Neural cell (in vitro differentiated cells): Measurements from ENCODE around the gene EPB41L2. TPM values are rescaled to one million over a fixed set of nuclear protein-coding genes. Genes with fewer than 3 reads are reported as not detected.

Experiments used
- H2AFZ ChIP-seq: fragments of 200-600, 300-800 bp; sonication (generic), shearing (Covaris generic); 2 replicates; pipeline ENCODE4 v1.6.0; 2014; ENCODE audit warnings: low read depth, mild to moderate bottlenecking, antibody characterized with exemption, low read length, moderate library complexity
- H3F3A ChIP-seq: fragments of 200-600 bp; shearing (Covaris generic); 2 replicates; pipeline ENCODE4 v1.6.1; 2016; ENCODE audit warnings: mild to moderate bottlenecking, moderate library complexity, mixed read lengths, antibody characterized with exemption, low read length; ENCODE audit not compliant: insufficient read depth, poor library complexity, severe bottlenecking
- H3K27ac ChIP-seq: fragments of 200-600, 300-800 bp; sonication (generic), shearing (Covaris generic); 2 replicates; pipeline ENCODE4 v1.5.1; 2014; ENCODE audit warnings: mild to moderate bottlenecking, low read length, moderate library complexity
- H3K27me3 ChIP-seq: fragments of 300-800, 200-600 bp; sonication (generic), shearing (Covaris generic); 2 replicates; pipeline ENCODE4 v1.6.0; 2014; ENCODE audit warnings: mild to moderate bottlenecking, low read depth, low read length, moderate library complexity; ENCODE audit not compliant: insufficient read depth
- H3K36me3 ChIP-seq: fragments of 300-800, 200-600 bp; sonication (generic), shearing (Covaris generic); 2 replicates; pipeline ENCODE4 v1.5.1; 2014; ENCODE audit warnings: mild to moderate bottlenecking, antibody characterized with exemption, low read length, moderate library complexity; ENCODE audit not compliant: insufficient read depth
- H3K4me2 ChIP-seq: fragments of 300-800, 200-600 bp; sonication (generic), shearing (Covaris generic); 2 replicates; pipeline ENCODE4 v1.6.0; 2014; ENCODE audit warnings: mild to moderate bottlenecking, low read length
- H3K4me3 ChIP-seq: fragments of 300-800, 200-600 bp; sonication (generic), shearing (Covaris generic); 2 replicates; pipeline ENCODE4 v1.5.1; 2014; ENCODE audit warnings: mild to moderate bottlenecking, low read length, moderate library complexity
- H3K79me2 ChIP-seq: fragments of 200-600 bp; shearing (Covaris generic); replicated peaks from 2 replicates; pipeline ENCODE4 v1.6.0; 2014; ENCODE audit warnings: mild to moderate bottlenecking, low read length, moderate library complexity; ENCODE audit not compliant: insufficient read depth
- H3K9ac ChIP-seq: fragments of 300-800, 200-600 bp; sonication (generic), shearing (Covaris generic); 2 replicates; pipeline ENCODE4 v1.6.1; 2016; ENCODE audit warnings: mild to moderate bottlenecking, low read length, mixed read lengths
- H3K9me2 ChIP-seq: fragments of 200-600 bp; shearing (Covaris generic); 2 replicates; pipeline ENCODE4 v1.6.1; 2016; ENCODE audit warnings: mild to moderate bottlenecking, low read length, mixed read lengths; ENCODE audit not compliant: insufficient read depth
- H3K9me3 ChIP-seq: fragments of 200-600, 300-800 bp; sonication (generic), shearing (Covaris generic); 2 replicates; pipeline ENCODE4 v1.6.1; 2016; ENCODE audit warnings: mild to moderate bottlenecking, mixed run types, low read length, moderate library complexity, mixed read lengths
- H4K20me1 ChIP-seq: fragments of 200-600 bp; shearing (Covaris generic); 2 replicates; pipeline ENCODE4 v1.6.1; 2016; ENCODE audit warnings: mild to moderate bottlenecking, mixed run types; ENCODE audit not compliant: insufficient read depth
- EP300 ChIP-seq: fragments of 450-650 bp; conservative IDR thresholded peaks from 2 replicates; pipeline ENCODE4 v1.6.1; 2014; ENCODE audit warnings: antibody characterized with exemption, mild to moderate bottlenecking, moderate library complexity; ENCODE audit not compliant: poor library complexity, severe bottlenecking
- EZH2 ChIP-seq: fragments of 200-600, 300-800 bp; shearing (Covaris generic), sonication (generic); IDR thresholded peaks from 2 replicates; pipeline ENCODE4 v1.6.1; 2014; ENCODE audit warnings: antibody characterized with exemption, low read length, borderline replicate concordance, mild to moderate bottlenecking; ENCODE audit not compliant: insufficient read depth, poor library complexity, severe bottlenecking
- MXI1 ChIP-seq: fragments of 450-650 bp; conservative IDR thresholded peaks from 2 replicates; pipeline ENCODE4 v1.6.1; 2014; ENCODE audit warnings: antibody characterized with exemption, mild to moderate bottlenecking; ENCODE audit not compliant: poor library complexity, severe bottlenecking
- POLR2AphosphoS5 ChIP-seq: IDR thresholded peaks from 2 replicates; pipeline ENCODE4 v1.6.1; 2012
- RAD21 ChIP-seq: fragments of 450-650 bp; conservative IDR thresholded peaks from 2 replicates; pipeline ENCODE4 v1.6.1; 2014; ENCODE audit warnings: antibody characterized with exemption, mild to moderate bottlenecking, moderate library complexity
- SMC3 ChIP-seq: fragments of 450-650 bp; conservative IDR thresholded peaks from 2 replicates; pipeline ENCODE4 v1.6.1; 2014; ENCODE audit warnings: antibody characterized with exemption, mild to moderate bottlenecking, moderate library complexity; ENCODE audit not compliant: poor library complexity
- TAF1 ChIP-seq: IDR thresholded peaks from 2 replicates; pipeline ENCODE4 v1.6.1; 2012; ENCODE audit warnings: low read depth
- polyA plus RNA-seq: library from polyadenylated mRNA; depleted of rRNA; stranded (reverse); fragments of >200 nt; gene quantifications from 2 replicates; pipeline ENCODE4 v1.2.3, GENCODE V29; 2014
- TF ChIP-seq, protein P1 (sequence below): IDR thresholded peaks from 2 replicates; pipeline ENCODE4 v1.6.1; 2012; ENCODE audit warnings: borderline replicate concordance
- TF ChIP-seq, protein P2 (sequence below): fragments of 450-650 bp; IDR thresholded peaks from 2 replicates; pipeline ENCODE4 v1.5.1; 2014; ENCODE audit warnings: antibody characterized with exemption, mild to moderate bottlenecking, moderate library complexity; ENCODE audit not compliant: poor library complexity, severe bottlenecking

EPB41L2 gene
- polyA plus RNA-seq, 1 donor from 2014 or later: 13.5 TPM

GRCh38 chr6:130973521-130974277 is 89.3 kb downstream of the EPB41L2 start:
- TF ChIP-seq EZH2: no peak
- TF ChIP-seq POLR2AphosphoS5: no peak
- no peak for TF ChIP-seq EP300
- TF ChIP-seq, protein P1, sequence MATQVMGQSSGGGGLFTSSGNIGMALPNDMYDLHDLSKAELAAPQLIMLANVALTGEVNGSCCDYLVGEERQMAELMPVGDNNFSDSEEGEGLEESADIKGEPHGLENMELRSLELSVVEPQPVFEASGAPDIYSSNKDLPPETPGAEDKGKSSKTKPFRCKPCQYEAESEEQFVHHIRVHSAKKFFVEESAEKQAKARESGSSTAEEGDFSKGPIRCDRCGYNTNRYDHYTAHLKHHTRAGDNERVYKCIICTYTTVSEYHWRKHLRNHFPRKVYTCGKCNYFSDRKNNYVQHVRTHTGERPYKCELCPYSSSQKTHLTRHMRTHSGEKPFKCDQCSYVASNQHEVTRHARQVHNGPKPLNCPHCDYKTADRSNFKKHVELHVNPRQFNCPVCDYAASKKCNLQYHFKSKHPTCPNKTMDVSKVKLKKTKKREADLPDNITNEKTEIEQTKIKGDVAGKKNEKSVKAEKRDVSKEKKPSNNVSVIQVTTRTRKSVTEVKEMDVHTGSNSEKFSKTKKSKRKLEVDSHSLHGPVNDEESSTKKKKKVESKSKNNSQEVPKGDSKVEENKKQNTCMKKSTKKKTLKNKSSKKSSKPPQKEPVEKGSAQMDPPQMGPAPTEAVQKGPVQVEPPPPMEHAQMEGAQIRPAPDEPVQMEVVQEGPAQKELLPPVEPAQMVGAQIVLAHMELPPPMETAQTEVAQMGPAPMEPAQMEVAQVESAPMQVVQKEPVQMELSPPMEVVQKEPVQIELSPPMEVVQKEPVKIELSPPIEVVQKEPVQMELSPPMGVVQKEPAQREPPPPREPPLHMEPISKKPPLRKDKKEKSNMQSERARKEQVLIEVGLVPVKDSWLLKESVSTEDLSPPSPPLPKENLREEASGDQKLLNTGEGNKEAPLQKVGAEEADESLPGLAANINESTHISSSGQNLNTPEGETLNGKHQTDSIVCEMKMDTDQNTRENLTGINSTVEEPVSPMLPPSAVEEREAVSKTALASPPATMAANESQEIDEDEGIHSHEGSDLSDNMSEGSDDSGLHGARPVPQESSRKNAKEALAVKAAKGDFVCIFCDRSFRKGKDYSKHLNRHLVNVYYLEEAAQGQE: no peak
- TF ChIP-seq, protein P2, sequence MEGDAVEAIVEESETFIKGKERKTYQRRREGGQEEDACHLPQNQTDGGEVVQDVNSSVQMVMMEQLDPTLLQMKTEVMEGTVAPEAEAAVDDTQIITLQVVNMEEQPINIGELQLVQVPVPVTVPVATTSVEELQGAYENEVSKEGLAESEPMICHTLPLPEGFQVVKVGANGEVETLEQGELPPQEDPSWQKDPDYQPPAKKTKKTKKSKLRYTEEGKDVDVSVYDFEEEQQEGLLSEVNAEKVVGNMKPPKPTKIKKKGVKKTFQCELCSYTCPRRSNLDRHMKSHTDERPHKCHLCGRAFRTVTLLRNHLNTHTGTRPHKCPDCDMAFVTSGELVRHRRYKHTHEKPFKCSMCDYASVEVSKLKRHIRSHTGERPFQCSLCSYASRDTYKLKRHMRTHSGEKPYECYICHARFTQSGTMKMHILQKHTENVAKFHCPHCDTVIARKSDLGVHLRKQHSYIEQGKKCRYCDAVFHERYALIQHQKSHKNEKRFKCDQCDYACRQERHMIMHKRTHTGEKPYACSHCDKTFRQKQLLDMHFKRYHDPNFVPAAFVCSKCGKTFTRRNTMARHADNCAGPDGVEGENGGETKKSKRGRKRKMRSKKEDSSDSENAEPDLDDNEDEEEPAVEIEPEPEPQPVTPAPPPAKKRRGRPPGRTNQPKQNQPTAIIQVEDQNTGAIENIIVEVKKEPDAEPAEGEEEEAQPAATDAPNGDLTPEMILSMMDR: no peak
- no peak for TF ChIP-seq TAF1
- TF ChIP-seq MXI1: no peak
- no peak for TF ChIP-seq SMC3
- TF ChIP-seq RAD21: no peak
- no peak overlapping the region for H3K4me3 ChIP-seq
- H2AFZ ChIP-seq: no peak overlapping the region
- H3K36me3 ChIP-seq: no peaks in the 10 kb centered on the region
- no peaks in the 10 kb centered on the region for H3K79me2 ChIP-seq
- no peak overlapping the region for H3K4me2 ChIP-seq
- H3F3A ChIP-seq: no peaks in the 10 kb centered on the region
- H4K20me1 ChIP-seq: no peaks in the 10 kb centered on the region
- H3K9me2 ChIP-seq: no peaks in the 10 kb centered on the region
- H3K9ac ChIP-seq: no peak overlapping the region
- H3K27ac ChIP-seq: no peak overlapping the region
- H3K27me3 ChIP-seq: no peaks in the 10 kb centered on the region
- H3K9me3 ChIP-seq: no peaks in the 10 kb centered on the region

GRCh38 chr6:130971504-130971903 is 91.5 kb downstream of the EPB41L2 start:
- no peak overlapping the region for H3K4me2 ChIP-seq
- TF ChIP-seq EP300: no peak
- TF ChIP-seq EZH2: no peak
- no peak for TF ChIP-seq TAF1
- TF ChIP-seq MXI1: no peak
- no peak for TF ChIP-seq RAD21
- no peak for TF ChIP-seq SMC3
- TF ChIP-seq, protein P1: no peak
- no peak for TF ChIP-seq POLR2AphosphoS5
- TF ChIP-seq, protein P2: no peak
- no peaks in the 10 kb centered on the region for H3K79me2 ChIP-seq

More at GRCh38 chr6:130971504-130971903, 91.5 kb downstream of the EPB41L2 start:
- no peaks in the 10 kb centered on the region for H3K27me3 ChIP-seq
- no peaks in the 10 kb centered on the region for H3F3A ChIP-seq
- H3K9me2 ChIP-seq: no peaks in the 10 kb centered on the region
- H2AFZ ChIP-seq: no peak overlapping the region
- no peaks in the 10 kb centered on the region for H3K36me3 ChIP-seq
- no peak overlapping the region for H3K4me3 ChIP-seq
- H3K27ac ChIP-seq: no peak overlapping the region
- no peak overlapping the region for H3K9ac ChIP-seq
- H4K20me1 ChIP-seq: no peaks in the 10 kb centered on the region
- no peaks in the 10 kb centered on the region for H3K9me3 ChIP-seq
